Airway epithelial cell (primary cell): ENCODE results near the gene KIF20B. TPM values are rescaled to one million over a fixed set of nuclear protein-coding genes. Genes with fewer than 3 reads are reported as not detected.

ENCODE experiments used
- total RNA-seq: library from RNA; depleted of rRNA; stranded (reverse); fragments of >200 nt; gene quantifications from 2 replicates; pipeline ENCODE4 v1.2.3, GENCODE V29; 2015

Gene KIF20B
- total RNA-seq, result 11.3 and 16.0 TPM in 2 replicates

GRCh38 chr10:89701242-89702120 is at the start of gene KIF20B:
Gene KIF20B (plus strand): TSS chr10:89701590. CDS start chr10:89705295, 3,705 bp downstream.

Other genes with a start within 250 kb of the KIF20B start
- gene SLC16A12, start 166.0 kb upstream of the KIF20B start, total RNA-seq, result 0.07 TPM in 1 of 2 replicates, not detected in the other
- gene PANK1, start 56.3 kb upstream of the KIF20B start, total RNA-seq, result 4.8 and 5.9 TPM in 2 replicates